Bone marrow (tissue), 2 donors: ENCODE measurements around the gene LRRC72.
A peak's percentile ranks its signal among the peaks of the same experiment; 100 is the strongest.
"Not testable (repeated sequence)": the region's sequence is repeated elsewhere in the genome, so short reads cannot be mapped to it uniquely, and the experiment has no call there.

ENCODE experiments used
- DNase-seq, 2 donors: peaks; one replicate each; lab custom pipeline; 2025; lab: John Stamatoyannopoulos, UW

LRRC72 gene

DNA sequence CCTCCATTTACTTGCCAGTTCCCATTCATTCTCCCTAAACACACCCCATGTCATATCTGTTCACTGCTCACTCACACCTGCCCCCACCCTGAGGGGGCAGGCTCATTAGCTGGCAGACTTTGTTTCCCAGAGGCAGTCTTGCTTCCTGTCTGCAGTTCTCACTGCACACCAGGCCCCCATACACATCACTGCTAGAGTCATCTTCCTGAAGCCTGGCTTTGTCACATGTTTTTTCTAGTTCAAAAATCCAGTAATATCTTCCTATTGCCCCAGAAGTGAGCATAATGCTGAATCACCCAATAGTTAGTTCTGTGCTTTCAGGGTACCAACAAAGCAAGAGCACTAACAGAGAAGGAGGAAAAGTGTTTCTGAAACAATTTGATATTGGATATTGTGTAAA, 1.9 kb downstream of the LRRC72 start:
- DNase-seq = peak in 1 of 2 donors; percentile 22

DNA sequence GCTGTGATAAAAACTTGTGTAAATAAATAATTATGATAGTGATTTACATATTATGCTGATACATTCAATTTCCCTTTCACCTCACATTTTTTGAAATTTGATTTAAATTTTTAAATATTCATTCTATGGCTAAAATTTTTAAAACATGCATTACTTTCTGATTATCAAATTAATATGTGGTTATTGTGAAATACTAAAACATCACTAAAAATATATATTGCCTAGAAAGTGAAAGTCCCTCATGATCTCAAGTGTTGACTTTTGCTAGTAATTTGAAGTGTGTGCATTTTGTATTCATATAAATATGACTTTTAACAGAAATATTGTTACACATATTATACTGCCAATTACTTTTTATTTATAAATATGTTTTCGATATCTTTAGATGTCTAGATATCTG, 3.1 kb downstream of the LRRC72 start:
- DNase-seq = no peak

- DNase-seq = no peak
Observed at GRCh38 chr7:16531707-16532106, 5.1 kb downstream of the LRRC72 start.

DNA sequence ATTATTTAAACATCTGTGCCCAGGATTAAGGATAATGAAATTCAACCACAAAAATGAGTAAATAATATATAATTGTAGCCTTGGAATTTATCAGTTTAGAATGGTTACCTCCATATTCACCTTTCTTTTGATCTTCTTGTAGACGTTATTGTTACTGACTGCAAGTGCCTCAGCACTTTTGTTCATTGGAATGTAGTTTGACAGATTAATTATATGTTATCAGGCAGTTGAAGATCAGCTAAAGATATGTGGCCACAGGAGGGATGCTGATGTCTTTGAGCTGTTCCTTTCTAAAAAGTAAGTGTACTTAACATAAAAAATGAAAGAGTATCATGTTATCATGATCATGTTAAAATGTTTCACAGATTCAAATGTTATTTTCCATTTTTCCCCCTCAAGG, 5.6 kb downstream of the LRRC72 start:
- DNase-seq = no peak

DNA sequence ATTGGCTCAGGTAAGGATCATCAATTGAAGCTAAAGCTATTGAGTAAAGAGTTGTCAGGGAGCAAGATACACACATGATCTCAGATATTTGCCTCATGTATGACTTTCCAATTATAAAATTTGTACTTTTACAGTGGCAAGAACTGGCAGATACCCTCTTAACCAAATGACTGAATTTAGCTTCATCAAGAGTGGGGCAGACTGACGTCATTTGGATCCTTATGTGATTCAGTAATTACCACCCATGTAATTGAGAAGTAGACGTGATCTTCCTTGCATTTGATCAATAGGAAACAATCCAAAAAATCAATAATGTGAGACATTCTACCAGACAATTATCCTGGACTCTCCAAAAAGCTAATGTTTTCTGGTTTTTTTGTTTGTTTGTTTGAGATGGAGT, 8.9 kb downstream of the LRRC72 start:
- no peak for DNase-seq

DNA sequence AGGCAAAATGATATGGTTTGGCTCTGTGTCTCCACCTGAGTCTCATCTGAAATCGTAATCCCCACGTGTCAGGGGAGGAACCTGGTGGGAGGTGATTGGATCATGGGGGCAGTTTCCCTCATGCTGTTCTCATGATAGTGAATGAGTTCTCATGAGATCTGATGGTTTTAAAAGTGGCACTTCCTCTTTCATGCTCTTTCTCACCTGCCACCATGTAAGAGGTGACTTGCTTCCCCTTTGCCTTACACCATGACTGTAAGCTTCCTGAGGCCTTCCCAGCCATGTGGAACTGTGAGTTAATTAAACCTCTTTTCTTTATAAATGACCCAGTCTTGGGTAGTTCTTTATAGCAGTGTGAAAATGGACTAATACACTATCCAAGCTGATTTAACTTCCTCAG, 13.9 kb downstream of the LRRC72 start:
- DNase-seq = not testable (repeated sequence)

DNA sequence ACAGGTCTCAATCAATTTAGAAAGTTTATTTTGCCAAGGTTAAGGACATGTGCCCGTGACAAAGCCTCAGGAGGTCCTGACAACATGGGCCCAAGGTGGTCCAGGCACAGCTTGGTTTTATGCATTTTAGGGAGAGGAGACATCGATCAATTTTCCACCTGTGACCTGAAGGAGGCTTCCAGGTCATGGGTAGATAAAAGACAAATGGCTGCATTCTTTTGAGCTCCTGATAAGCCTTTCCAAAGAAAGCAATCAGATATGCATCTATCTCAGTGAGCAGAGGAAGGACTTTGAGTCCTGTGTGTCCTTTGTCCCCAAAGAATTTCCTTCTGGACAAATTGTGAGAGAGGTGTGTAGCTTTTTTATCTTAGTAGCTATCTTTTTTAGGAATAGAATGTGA, 15.8 kb downstream of the LRRC72 start:
- DNase-seq = no peak

GRCh38 chr7:16543456-16543855, 16.8 kb downstream of the LRRC72 start:
- no peak for DNase-seq

DNA sequence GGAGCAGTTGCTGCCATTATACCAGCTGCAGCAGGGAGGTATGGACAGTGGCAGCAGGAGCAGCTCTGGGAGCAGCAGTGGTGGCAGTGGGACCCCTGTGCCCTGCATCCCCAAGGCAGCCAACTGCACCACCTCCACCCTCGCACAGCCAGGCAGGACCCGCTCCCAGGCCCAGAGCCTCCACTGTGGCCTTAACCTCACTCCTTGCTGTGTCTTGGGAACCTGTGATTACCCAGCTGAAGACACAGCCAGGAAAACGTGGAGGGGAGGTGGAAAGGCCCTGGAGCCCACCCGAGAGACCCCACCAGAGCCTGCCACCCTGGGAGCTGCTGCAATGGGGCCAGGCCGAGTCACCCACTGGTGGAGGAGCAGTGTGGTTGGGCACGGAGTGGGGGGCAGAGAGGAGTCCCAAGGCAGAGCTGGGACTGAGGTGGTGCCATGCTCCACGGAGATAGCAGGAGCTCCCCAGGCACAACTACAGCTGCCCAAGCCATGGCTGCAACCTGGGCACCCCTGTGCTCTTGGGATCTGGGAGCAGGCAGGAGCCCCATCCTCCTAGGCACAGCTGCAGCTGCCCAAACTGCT, 20.4 kb downstream of the LRRC72 start:
- no peak for DNase-seq

DNA sequence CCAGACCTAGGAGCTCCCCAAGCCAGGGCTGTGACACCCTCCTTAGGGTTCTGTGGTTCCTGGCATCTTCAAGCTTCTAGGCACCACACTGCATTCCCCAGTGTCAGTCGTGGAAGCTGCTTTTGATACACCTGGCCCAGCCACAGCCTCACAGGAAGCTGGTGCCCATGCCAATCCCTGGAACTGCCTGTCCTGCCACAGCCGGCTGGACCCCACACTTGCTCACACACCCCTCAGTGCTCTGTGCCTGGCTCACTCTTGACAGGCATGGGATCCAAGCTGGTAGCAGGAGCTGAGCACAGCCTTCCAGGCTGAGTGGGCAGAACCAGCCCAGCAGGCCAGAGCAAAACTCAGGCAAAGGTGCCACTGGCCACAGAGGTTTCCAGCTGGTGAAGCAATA, 21.8 kb downstream of the LRRC72 start:
- no peak for DNase-seq

DNA sequence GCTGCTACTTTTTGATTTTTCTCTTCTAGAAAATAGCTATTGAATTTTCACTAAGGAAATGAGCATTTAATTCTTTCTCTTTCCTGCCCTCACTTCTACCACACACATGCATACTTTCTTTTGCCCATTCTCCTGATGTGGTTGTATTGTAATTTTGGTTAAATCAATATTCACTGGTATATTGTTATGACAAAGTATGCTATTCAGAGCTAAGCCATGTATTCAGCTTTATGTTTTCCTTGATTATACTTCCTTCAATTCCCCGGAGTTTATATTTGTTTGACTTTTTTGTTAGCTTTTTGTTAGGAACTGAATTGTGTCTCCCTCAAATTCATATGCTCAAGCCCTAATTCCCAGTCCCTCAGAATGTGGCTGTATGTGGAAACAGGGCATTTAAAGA, 24.0 kb downstream of the LRRC72 start:
- no peak for DNase-seq

- DNase-seq = no peak
Observed at GRCh38 chr7:16554518-16555236, 28.1 kb downstream of the LRRC72 start.

- no peak for DNase-seq
Observed at GRCh38 chr7:16556359-16556758, 29.7 kb downstream of the LRRC72 start.

GRCh38 chr7:16558761-16559302, 32.2 kb downstream of the LRRC72 start:
- no peak for DNase-seq

- DNase-seq = no peak
Observed at GRCh38 chr7:16559497-16560179, 33.0 kb downstream of the LRRC72 start.

DNA sequence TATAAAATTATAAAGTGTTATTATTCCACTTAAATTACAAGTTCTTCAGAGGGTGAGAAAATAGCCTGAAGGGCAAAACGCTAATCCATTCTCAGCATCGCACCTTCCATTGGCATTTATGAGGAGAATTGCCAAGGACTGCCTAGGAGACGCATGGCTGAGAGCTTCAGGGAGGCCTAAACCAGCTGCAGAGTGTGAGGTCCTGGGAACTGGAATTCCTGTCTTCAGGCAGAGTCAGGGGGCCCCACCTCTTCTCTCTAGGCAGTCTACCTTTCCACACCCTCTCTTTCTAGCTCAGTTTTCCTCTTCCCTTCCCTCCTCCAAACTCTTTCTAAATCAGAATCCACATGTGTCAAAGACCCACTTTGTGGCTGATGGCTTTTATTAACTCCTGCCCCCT, 35.3 kb downstream of the LRRC72 start:
- no peak for DNase-seq

DNA sequence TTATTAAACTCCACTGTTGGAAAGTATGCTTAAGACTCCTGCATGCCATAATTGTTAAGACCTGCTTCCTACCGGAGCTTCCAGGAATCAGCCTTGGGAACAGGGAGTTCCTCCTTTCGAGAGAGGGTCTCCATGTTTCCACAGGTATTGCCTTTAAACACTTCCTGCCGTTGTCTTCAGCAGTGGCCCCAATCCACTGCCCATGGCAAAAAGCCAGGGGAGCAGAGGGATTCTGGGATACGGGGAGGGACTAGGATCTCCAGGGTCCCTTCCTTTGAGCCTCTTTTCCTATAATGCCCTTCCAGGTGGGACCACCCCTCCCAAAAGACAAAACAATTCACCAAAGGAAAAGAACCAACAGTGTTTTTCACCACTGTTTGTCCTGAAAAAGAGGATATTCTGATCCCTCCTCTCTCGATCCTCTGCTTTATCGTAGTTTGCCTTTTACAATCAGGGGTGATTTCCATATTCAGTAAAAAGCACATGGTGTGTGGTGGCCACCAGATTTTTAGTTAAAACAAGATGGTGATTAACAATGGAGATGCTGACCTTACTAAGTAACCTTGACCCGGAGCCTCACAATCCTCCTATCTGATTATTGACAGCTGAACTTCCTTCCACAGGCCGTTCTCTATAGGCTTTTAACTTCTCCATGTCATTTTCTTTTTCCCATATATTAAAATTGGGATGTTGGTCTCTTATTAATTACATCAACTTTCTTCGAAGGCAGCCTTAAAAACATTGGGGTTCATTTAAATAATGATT, 36.0 kb downstream of the LRRC72 start:
- DNase-seq = no peak

- DNase-seq = peak in 1 of 2 donors; percentile 51
Observed at GRCh38 chr7:16563281-16564022, 36.8 kb downstream of the LRRC72 start.

DNA sequence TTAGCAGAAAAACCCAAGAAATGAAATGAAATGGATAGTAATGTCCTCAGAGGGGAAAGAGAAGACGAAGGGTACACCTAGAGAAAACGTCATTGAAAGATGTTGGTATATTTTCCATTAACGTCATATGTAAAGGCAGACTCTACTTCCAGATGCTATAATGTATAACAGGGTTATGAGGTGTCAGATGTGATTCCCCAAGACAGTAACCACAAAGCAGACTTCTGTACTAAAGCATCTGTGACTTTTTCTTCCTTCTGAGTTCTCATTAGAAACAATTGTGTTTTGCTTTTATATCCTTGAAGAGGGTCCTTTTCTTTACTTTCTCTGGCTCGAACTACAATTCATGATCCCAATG, 37.4 kb downstream of the LRRC72 start:
- peak in 1 of 2 donors; percentile 6 for DNase-seq

- DNase-seq = peak in 1 of 2 donors; percentile 82
Observed at GRCh38 chr7:16564909-16565426, 38.3 kb downstream of the LRRC72 start.

DNA sequence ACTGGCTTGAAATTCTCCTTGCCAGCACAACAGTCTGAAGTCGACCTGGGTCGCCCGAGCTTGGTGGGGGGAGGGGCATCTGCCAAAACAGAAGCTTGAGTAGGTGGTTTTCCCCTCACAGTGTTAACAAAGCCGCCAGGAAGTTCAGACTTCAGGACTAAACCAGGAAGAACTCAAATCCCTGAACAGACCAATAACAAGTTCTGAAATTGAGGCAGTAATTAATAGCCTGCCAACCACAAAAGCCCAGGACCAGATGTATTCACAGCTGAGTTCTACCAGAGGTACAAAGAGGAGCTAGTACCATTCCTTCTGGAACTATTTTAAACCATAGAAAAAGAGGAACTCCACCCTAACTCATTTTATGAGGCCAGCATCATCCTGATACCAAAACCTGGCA, 45.3 kb downstream of the LRRC72 start:
- no peak for DNase-seq
